GM12865 (cell line): Measurements from ENCODE around the gene GAREM1.

Experiments
- DNase-seq: peaks from one replicate; pipeline ENCODE4 v3.0.0; 2010; ENCODE audit warnings: low read depth
- H3K4me3 ChIP-seq: 2 replicates; pipeline ENCODE4 v1.5.1; 2011; ENCODE audit warnings: mild to moderate bottlenecking, low read depth, low read length, control low read depth
- TF ChIP-seq, protein P1 (sequence below): IDR thresholded peaks from 2 replicates; pipeline ENCODE4 v1.5.1; 2011; ENCODE audit warnings: low read length, control low read depth, low read depth, inconsistent platforms; ENCODE audit not compliant: insufficient read depth; ENCODE audit errors: missing control alignments

The GAREM1 gene

DNA sequence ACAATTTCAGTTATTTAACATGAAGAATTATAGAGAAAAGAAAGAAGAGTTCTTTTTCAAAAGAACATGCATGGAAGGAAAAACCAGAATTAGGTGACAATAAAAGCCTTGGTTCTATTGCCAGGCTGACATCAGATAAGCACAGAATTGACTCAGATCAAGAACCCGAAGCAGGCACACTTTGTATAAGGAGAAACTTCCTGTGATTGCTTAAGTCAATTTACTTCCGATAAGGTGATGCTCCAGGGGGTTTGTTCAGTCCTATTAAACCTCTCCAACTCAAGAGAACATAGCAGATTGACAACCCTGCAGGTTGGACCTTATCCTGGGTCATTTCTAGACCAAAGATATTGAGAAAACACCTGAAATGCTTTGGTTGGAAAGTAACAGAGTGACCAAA, 31.4 kb downstream of the GAREM1 start:
- TF ChIP-seq, protein P1, sequence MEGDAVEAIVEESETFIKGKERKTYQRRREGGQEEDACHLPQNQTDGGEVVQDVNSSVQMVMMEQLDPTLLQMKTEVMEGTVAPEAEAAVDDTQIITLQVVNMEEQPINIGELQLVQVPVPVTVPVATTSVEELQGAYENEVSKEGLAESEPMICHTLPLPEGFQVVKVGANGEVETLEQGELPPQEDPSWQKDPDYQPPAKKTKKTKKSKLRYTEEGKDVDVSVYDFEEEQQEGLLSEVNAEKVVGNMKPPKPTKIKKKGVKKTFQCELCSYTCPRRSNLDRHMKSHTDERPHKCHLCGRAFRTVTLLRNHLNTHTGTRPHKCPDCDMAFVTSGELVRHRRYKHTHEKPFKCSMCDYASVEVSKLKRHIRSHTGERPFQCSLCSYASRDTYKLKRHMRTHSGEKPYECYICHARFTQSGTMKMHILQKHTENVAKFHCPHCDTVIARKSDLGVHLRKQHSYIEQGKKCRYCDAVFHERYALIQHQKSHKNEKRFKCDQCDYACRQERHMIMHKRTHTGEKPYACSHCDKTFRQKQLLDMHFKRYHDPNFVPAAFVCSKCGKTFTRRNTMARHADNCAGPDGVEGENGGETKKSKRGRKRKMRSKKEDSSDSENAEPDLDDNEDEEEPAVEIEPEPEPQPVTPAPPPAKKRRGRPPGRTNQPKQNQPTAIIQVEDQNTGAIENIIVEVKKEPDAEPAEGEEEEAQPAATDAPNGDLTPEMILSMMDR: no peak
- no peak overlapping the region for H3K4me3 ChIP-seq
- no peak for DNase-seq

DNA sequence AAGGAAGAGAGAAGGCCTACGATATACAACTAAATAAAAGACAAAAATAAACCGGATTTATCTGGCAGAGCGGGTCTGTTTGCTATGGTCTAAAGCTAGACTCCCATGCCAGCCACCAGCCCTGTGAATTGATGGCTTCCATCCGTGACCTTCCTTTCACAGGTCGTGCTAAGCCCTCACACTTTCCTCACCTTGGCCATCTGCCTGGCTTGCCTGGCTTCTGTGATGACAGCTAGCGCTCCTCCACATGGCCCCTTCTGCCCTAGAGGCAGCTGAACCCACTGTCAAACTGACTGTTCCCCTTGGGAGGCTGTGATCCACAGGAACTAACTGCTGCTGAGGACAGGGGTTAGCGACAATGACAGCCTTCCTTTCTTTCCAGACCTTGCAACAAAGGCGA, 32.5 kb downstream of the GAREM1 start:
- no peak for DNase-seq
- H3K4me3 ChIP-seq: no peak overlapping the region
- TF ChIP-seq, protein P1: no peak

- no peak overlapping the region for H3K4me3 ChIP-seq
- no peak for DNase-seq
- TF ChIP-seq, protein P1: no peak
Observed at GRCh38 chr18:32437100-32437834, 33.4 kb downstream of the GAREM1 start.

DNA sequence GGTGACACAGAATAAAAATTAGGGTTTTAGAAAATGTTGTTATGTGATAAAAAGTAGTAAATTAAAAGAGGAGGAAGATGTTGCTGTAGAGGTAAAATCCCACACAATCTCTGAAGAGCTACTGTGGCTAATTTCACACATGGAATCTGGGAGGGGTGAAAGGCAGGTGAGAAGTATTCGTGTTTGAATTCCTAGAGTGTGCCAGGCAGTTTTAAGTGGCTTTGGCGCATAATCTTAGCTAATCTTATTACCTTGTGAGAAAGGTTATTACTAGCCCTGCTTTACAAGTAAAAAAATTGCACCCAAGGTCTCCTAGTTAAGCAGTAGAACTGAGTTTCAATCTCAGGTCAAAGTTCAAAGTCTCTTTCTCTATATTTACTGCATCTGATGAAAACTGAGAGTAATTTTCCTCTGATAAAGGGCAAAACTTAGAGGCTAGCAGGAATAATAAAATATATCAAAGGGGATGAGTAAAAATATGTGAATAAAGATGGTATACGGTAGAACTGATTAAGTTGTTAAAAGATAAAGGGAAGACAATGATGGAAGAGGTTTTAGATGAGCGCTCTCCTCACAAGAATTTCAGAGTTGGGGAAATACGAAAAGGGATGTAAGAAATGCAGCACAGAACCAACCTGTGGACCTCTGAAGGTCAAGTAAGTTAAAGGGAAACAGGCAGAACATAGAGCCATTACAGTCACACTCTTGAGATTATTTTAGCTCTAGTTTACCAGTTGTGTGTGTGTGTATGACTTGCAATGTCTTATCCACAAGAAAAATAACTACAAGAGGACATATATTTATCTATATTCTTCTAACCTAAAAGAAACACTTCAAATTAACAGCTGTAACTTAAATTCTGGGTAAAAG, 34.8 kb downstream of the GAREM1 start:
- TF ChIP-seq, protein P1: no peak
- H3K4me3 ChIP-seq: no peak overlapping the region
- DNase-seq: no peak

GRCh38 chr18:32431753-32432152, 38.9 kb downstream of the GAREM1 start:
- TF ChIP-seq, protein P1: no peak
- no peak overlapping the region for H3K4me3 ChIP-seq
- DNase-seq: no peak

DNA sequence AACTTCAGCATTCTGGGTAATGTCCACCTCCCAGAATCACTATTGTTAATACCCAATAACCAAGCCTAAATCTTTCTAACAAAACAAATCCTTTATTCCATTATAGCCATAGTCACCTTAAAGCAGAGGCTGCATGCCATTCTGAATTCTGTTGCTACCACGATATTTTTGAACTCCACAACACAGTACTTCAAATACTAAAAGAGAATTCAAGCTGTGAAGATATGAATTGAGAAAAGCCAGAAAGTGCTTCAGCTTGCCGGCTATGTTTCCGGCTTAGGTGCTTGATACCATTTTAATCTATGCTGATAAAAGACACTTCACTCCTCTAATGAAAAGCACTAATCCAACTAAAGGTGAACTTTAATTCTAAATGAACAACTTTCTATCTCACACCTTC, 41.3 kb downstream of the GAREM1 start:
- TF ChIP-seq, protein P1: no peak
- no peak overlapping the region for H3K4me3 ChIP-seq
- no peak for DNase-seq
